Measurements from ENCODE around the gene C17orf100.

DNA sequence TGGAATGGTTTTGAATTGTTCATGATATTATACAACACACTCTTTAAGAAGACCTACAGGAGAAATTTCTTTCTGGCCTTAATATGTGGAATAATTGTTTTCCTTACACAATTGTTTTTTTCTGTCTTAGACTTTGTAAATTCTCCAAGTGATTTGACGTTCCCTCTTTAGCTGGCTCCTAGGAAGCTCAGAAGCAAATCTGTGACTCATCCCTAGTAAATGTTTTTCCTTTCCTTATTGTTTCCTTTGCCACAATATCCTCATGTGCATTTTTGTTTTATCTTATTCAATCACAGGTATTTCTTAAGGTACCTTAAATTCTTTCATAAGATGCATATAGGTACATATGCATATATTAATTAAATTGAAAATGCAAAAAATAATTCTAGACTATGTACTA lies 24.5 kb upstream of the C17orf100 start:
- TF ChIP-seq, protein P1, sequence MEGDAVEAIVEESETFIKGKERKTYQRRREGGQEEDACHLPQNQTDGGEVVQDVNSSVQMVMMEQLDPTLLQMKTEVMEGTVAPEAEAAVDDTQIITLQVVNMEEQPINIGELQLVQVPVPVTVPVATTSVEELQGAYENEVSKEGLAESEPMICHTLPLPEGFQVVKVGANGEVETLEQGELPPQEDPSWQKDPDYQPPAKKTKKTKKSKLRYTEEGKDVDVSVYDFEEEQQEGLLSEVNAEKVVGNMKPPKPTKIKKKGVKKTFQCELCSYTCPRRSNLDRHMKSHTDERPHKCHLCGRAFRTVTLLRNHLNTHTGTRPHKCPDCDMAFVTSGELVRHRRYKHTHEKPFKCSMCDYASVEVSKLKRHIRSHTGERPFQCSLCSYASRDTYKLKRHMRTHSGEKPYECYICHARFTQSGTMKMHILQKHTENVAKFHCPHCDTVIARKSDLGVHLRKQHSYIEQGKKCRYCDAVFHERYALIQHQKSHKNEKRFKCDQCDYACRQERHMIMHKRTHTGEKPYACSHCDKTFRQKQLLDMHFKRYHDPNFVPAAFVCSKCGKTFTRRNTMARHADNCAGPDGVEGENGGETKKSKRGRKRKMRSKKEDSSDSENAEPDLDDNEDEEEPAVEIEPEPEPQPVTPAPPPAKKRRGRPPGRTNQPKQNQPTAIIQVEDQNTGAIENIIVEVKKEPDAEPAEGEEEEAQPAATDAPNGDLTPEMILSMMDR (IDR thresholded peaks at IDR 0.05): no peak
- TF ChIP-seq POLR2A (IDR thresholded peaks at IDR 0.05): no peak
